IPS DF 4.7 (cell line): ENCODE measurements around the gene KCNK4.
"Not testable (repeated sequence)": the region's sequence is repeated elsewhere in the genome, so short reads cannot be mapped to it uniquely, and the experiment has no call there.

ENCODE experiments used
- DNase-seq: peaks from one replicate; pipeline ENCODE4 v3.0.0-alpha.2; 2013; ENCODE audit warnings: low spot score; ENCODE audit errors: extremely low read depth

KCNK4 gene

DNA sequence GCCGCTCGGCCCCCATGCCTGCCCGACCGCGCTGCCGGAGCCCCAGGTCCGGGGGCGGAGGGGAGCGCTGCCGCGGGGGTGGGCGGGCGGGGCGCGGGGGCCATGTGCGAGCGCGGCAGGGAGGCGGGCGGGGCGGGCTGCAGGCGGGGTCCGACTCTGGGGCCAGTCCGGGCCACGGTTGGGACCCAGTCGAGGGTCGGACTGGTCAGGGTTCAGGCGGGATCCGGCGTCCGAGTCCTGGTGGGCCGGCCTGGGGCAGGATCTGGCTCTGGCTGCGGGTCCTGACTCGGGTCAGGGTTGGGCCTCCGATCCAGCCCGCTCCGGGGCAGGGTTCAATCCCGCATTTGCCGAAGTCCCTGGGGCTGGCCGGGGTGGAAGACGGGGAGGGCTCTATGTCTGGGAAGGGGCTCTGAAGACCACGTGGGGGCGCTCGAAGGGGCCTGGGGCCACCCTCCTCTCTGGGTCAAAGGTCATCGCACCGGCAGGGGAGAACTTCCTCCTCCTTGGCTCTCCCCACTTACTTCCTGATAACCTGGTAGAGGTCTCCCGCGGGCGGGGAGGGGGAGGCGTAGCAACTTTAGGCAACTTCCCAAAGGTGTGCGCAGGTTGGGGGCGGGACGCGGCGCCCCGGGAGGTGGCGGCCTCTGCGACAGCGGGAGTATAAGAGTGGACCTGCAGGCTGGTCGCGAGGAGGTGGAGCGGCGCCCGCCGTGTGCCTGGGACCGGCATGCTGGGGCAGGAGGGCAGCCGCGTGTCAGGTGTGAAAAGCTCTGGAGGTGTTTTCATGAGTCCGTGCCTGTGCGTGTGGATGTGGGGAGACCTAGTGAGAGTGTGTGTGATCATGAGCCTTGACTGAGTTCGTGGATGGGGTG lies 14.8 kb downstream of the KCNK4 start:
- no peak for DNase-seq

DNA sequence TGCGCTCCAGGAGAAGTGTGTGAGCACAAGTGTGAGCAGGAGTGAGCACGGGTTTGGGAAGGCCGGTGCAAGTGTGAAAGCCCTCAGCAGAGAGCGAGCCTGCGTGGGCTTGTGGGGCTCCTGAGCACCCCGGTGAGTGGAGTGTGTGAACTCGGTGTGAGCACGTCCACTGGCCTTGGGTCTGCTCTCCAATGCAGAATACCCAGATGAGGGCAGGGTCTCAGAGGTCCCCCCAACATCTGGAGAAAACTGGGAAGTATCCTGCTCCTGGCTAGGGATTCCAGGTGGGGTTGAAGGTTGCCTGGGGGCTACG lies 15.4 kb downstream of the KCNK4 start:
- no peak for DNase-seq

DNA sequence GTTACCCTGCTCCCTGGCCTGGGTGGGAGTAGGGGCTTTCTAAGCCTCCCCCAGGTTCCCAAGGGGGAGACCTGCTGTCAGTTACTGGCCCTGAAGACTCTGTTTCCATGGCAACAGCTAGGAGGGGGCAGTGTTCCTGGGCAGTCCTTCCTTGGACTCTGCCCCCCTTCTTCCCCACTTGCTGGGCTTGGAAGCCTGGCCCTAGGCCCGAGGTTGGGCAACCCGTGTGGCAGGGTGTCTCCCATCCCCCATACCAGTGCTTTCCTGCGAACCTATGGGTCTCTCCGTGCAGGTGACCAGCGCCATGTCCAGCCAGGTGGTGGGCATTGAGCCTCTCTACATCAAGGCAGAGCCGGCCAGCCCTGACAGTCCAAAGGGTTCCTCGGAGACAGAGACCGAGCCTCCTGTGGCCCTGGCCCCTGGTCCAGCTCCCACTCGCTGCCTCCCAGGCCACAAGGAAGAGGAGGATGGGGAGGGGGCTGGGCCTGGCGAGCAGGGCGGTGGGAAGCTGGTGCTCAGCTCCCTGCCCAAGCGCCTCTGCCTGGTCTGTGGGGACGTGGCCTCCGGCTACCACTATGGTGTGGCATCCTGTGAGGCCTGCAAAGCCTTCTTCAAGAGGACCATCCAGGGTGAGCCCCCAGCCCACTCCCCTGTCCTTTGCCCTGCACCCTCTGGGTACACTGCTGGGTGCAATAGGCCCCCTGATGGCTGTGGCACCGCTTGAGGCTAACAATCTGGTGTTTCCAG lies 15.9 kb downstream of the KCNK4 start:
- no peak for DNase-seq

DNA sequence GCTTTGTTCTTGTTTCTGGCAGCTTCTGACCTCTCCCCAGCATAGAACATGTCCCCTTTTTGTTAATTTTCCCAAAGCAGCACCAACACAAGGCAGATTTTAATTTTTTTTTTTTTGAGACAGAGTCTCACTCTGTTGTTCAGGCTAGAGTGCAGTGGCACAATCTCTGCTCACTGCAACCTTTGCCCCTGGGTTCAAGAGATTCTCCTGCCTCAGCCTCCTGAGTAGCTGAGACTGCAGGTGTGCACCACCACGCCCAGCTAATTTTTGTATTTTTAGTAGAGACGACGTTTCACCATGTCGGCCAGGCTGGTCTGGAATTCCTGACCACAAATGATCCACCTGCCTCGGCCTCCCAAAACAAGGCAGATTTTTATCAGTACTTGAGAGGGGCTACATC lies 16.7 kb downstream of the KCNK4 start:
- DNase-seq: not testable (repeated sequence)

DNA sequence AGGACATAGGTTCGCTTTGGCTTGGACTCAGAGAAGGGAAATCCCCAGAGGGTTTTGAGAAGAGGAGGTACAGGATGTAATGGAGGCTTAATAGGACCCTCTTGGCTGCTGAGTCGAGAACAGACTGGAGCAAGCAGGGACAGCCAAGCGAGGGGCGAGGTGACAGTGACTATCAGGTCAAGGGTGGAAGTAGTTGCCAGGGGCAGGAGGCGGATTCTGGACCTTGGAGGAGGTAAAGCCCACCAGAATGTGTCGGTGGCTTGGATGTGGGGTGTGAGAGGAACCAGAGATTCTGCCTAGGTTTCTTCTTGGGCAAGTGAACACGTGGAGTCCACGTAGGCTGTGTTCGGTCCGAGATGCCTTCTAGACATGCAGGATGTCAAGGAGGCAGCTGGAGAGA lies 21.8 kb downstream of the KCNK4 start:
- DNase-seq: no peak

DNA sequence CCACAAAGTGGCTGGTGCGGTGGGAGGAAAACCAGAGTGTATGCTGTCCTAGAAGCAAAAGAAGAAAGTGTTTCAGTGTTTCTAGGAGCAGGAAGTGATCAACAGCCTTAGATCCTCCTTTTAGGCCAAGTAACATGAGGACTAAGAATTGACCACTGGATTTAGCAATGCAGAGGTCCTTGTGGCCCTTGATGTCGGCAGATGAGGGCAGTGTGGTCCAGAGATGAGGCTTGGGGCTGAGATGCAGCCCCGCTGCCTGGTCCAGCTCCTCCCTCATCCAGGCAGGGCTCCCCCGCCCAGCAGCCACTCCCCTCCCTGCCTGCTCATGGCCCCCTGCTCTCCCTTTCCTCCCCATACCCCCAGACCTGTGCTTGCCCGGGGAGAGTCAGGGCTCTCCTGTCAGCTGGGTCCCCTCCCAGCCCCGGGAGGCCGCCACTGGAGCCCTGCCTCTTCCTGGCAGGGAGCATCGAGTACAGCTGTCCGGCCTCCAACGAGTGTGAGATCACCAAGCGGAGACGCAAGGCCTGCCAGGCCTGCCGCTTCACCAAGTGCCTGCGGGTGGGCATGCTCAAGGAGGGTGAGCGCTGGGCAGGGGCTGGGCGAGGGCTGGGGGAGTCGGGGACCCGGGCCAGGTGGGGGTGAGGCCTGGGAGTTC lies 22.5 kb downstream of the KCNK4 start:
- DNase-seq: no peak

DNA sequence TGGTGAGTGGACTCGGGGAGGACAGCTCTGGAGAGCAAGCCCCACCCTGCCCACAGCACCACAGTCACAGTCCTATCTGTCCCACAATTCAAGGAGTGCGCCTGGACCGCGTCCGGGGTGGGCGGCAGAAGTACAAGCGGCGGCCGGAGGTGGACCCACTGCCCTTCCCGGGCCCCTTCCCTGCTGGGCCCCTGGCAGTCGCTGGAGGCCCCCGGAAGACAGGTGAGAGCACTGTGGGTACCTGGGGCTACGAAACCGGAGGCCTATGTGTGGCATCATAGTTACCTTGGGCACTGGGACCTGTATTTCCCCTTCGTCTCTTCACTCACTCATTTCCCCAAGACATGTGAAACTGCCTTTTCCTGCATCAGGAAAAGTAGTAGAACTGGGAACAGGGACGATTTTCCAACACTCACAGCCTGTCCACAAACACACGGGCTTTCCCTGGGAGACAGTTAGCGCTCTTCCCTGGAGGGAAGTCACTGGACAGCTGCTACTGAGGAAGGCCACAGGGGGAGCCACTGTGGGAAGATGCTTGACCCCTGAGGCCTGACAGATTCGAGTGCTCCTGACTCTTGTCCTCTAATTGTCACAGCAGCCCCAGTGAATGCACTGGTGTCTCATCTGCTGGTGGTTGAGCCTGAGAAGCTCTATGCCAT lies 23.2 kb downstream of the KCNK4 start:
- no peak for DNase-seq

DNA sequence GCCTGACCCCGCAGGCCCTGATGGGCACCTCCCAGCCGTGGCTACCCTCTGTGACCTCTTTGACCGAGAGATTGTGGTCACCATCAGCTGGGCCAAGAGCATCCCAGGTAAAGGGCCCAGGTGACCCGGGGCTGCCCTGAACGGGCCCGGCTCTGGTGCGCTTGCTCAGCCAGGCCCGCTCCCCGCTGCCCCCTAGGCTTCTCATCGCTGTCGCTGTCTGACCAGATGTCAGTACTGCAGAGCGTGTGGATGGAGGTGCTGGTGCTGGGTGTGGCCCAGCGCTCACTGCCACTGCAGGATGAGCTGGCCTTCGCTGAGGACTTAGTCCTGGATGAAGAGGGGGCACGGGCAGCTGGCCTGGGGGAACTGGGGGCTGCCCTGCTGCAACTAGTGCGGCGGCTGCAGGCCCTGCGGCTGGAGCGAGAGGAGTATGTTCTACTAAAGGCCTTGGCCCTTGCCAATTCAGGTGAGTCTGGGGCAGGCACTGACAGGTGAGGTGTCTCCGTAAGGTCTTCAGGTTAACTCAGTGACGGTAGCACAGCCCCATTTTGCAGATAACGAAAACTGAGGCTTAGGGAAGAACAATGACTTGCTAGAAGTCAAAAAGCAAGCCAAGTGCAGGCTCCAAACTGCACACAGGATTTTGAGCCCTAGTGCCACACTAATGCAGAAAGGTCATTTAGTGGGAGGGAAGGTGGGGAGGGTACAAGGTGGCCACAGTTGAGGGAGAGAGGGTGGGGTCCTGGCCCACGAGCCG lies 23.9 kb downstream of the KCNK4 start:
- DNase-seq: no peak

DNA sequence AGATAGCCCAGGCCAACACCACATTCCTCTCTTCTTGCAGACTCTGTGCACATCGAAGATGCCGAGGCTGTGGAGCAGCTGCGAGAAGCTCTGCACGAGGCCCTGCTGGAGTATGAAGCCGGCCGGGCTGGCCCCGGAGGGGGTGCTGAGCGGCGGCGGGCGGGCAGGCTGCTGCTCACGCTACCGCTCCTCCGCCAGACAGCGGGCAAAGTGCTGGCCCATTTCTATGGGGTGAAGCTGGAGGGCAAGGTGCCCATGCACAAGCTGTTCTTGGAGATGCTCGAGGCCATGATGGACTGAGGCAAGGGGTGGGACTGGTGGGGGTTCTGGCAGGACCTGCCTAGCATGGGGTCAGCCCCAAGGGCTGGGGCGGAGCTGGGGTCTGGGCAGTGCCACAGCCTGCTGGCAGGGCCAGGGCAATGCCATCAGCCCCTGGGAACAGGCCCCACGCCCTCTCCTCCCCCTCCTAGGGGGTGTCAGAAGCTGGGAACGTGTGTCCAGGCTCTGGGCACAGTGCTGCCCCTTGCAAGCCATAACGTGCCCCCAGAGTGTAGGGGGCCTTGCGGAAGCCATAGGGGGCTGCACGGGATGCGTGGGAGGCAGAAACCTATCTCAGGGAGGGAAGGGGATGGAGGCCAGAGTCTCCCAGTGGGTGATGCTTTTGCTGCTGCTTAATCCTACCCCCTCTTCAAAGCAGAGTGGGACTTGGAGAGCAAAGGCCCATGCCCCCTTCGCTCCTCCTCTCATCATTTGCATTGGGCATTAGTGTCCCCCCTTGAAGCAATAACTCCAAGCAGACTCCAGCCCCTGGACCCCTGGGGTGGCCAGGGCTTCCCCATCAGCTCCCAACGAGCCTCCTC lies 24.8 kb downstream of the KCNK4 start:
- DNase-seq: not testable (repeated sequence)

DNA sequence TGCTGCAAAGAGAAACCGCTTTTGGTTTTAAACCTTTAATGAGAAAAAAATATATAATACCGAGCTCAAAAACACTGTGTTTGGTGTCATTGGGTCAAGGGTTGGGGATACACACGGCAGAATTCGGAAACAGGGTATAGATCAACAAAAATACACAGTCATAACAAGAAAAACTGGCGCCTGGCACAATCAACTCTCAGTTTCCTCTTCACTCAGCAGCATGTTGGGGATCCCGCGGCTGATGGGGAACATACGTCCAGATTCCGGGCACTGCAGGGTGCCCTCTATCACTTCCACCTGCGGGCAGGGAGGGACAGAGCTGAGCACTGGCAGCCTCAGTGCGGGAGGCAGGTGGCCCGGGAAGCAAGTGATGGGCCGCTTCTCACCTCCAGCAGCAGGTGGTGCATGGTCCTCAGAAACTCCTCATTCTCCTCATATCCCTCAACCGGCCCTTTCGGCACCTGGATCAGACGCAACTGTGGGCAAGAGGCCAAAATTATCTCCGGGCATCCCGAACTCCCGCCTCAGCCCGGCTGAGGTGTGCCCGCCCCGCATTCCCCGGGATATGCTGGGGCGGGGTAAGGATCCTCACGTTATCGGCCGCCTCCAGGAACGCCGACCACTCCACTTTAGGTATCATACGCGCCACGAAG lies 25.7 kb downstream of the KCNK4 start:
- no peak for DNase-seq

DNA sequence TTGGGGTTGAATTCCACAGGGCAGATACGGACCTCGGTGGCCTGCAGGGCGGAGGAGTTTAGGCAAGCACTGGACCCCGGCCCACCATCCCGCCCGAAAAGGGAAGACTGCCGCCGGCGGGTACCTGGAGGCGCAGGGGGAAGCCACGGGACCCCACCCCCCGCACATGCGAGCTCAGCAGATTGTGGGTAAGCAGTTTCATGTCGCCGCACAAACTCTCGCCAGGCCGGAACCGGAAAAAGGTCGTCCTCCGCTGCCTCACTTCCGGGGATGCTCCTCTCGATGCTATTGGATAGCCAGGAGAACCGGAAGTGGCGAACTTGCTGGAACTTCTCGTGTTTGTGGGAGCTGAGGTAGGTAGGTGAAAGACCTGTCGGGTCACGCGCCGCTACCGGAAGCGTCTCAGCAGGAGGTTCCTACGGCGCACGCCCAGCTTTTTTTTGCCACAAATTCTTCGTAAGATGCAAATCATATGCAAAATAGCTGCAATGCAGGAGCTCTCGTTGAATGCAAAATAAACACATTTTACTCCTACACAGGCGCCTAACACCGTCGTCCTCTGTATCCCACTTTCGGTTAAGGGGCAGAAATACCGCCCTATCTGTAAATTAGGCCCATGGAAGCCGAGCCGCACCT lies 26.3 kb downstream of the KCNK4 start, which contains the start of gene TRMT112:
TSS of gene TRMT112 (minus strand) at position 235 of the 636 bp plus-strand sequence. CDS start at position 202, 33 bp downstream.
- no peak for DNase-seq

DNA sequence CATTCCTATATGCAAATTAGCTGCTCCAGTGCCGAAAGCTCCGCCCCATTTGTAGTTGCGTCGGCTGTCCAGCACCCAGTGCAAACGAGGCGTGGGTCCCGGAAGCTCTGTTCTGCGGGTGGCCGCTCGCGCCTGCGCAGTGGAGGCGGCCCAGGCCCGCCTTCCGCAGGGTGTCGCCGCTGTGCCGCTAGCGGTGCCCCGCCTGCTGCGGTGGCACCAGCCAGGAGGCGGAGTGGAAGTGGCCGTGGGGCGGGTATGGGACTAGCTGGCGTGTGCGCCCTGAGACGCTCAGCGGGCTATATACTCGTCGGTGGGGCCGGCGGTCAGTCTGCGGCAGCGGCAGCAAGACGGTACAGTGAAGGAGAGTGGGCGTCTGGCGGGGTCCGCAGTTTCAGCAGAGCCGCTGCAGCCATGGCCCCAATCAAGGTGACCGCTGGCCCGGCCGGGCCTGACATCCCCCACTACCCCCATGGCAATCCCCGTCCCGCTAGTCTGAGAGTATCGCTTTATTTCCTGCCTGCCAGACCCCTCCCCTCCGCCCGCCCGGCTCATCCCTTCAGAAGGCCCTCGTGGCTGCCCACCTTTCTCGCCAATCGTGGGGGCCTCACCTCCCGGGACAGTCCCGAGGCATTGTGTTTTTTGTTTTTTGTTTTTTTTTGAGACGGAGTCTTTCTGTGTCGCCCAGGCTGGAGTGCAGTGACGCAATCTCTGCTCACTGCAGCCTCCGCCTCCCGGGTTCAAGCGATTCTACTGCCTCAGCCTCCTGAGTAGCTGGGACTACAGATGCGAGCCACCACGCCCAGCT lies 27.1 kb downstream of the KCNK4 start, which contains the start of gene PRDX5:
TSS of gene PRDX5 (plus strand) at position 161 of the 805 bp plus-strand sequence. CDS start at position 256, 95 bp downstream.
- no peak for DNase-seq

DNA sequence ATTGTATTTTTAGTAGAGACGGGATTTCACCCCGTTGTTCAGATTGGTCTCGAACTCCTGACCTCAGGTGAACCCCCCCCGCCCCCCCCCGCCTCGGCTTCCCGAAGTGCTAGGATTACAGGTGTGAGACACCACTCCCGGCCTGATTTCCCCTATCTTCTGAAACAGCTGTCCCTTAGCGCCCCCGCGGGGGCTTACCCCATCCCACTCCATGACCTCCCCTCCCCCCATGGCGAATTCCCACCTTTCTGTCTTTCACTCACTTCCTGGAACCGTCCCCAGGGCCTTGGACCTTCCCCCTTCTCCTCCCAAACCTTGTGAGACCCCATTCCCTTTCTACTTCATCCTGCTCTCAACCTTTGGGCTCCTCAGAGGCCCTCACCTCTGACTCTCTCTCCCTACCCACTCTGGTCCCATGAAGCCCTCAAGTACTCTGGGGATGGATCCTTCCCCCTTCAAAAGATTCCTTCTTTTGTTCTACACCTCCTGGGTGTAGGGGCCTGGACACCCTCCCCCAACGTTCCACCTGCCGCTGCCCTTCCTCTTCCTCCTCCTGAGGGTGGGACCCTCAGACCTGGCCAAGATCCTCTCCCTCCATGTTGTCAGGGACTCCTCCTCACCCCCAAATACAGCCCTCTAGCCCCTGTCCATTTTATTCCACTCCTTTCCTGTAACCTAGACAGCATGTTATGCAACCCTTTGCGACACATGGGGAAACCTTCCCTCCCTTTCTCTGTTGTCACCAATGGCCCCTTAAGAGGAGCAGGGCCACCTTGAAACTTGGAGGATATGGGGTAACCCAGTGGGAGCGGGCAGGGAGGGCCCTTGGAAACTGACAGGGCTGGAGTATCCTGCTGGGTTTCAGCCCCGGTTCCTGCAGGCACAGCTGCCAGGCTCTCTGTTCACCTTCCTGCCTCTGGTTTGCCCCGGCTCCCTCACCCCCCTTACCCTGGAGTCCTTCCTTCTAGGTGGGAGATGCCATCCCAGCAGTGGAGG lies 28.0 kb downstream of the KCNK4 start:
- DNase-seq: no peak

DNA sequence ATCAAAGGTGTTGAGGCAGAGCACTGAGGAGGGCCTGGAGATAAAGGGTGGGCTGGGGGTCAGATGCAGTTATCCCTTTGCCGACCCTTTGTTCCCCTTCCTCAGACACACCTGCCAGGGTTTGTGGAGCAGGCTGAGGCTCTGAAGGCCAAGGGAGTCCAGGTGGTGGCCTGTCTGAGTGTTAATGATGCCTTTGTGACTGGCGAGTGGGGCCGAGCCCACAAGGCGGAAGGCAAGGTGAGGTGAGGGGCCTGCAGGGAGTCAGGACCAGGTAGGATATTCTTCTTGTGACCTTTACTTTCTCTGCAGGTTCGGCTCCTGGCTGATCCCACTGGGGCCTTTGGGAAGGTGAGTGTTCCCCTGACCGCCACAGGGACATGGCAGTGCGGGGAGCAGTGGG lies 29.5 kb downstream of the KCNK4 start:
- DNase-seq: no peak

DNA sequence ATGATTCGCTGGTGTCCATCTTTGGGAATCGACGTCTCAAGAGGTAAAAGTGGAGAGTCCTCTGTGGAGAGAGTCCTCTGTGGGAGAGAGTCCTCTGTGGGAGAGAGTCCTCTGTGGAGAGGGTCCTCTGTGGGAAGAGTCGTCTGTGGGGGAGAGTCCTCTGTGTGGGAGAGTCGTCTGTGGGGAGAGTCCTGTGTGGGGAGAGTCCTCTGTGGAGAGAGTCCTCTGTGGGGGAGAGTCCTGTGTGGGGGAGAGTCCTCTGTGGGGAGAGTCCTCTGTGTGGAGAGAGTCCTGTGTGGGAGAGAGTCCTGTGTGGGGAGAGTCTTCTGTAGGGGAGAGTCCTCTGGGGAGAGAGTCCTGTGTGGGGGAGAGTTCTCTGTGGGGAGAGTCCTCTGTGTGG lies 29.9 kb downstream of the KCNK4 start:
- DNase-seq: no peak

DNA sequence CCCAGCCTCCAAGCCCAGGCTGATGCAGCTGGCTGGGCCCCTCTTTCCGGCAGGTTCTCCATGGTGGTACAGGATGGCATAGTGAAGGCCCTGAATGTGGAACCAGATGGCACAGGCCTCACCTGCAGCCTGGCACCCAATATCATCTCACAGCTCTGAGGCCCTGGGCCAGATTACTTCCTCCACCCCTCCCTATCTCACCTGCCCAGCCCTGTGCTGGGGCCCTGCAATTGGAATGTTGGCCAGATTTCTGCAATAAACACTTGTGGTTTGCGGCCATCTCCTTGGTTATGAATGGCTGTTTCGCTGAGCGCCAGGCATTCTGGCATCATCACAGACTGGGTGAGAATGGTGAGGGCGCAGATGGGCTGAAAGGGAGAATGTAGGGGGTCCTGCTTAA lies 30.4 kb downstream of the KCNK4 start:
- DNase-seq: no peak

DNA sequence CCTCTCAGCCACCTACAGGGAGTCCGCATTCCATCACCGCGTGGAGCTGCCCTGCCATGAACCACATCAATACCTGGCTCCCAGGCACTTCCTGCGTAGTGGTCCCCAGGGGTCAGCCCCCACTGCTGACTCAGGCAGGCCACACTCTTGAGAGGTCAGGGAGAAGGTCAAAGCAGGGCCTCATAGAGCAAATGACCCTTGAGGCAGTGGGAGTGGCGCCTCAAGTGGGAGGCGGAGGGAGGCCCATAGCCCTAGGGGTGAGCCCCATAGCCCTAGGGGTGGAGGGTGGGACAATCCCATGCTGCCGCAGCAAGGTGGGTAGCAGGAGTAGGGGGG lies 31.8 kb downstream of the KCNK4 start:
- DNase-seq: no peak
